Brain microvascular endothelial cell (primary cell): ENCODE measurements around the gene HS3ST3B1.

ENCODE experiments used
- DNase-seq: peaks from one replicate; pipeline ENCODE4 v3.0.0-alpha.2; 2020
- H3K27ac ChIP-seq: fragments of 250-450 bp; sonication (Bioruptor Pico); 2 replicates; pipeline ENCODE4 v1.5.1; 2020; ENCODE audit warnings: mild to moderate bottlenecking, moderate library complexity
- H3K27me3 ChIP-seq: fragments of 250-450 bp; sonication (Bioruptor Pico); replicated peaks from 2 replicates; pipeline ENCODE4 v1.5.1; 2020; ENCODE audit warnings: mild to moderate bottlenecking
- H3K36me3 ChIP-seq: fragments of 250-450 bp; sonication (Bioruptor Pico); replicated peaks from 2 replicates; pipeline ENCODE4 v1.5.1; 2020; ENCODE audit warnings: mild to moderate bottlenecking
- H3K4me3 ChIP-seq: 2 replicates; pipeline ENCODE4 v1.5.1; 2011; ENCODE audit warnings: low read depth, mild to moderate bottlenecking, control low read depth, low read length, moderate library complexity
- CTCF ChIP-seq: IDR thresholded peaks from 2 replicates; pipeline ENCODE4 v1.5.1; 2011; ENCODE audit warnings: low read depth, mild to moderate bottlenecking, moderate library complexity, low read length, control low read depth, inconsistent platforms; ENCODE audit errors: missing control alignments
- in situ Hi-C: cut with HindIII; loops from 2 replicates; pipeline ENCODE4 v1.10.0; 2017; ENCODE audit warnings: low sequenced_read_pairs, low pct_ligation_motif_present

Gene HS3ST3B1

GRCh38 chr17:14340857-14341754 lies 40.2 kb downstream of the HS3ST3B1 start:
- DNase-seq, result no peak
- in situ Hi-C loops, result no loop called here
- Histone ChIP-seq H3K27ac (no peak overlapping the region), H3K27me3 (no peaks in the 10 kb centered on the region), H3K36me3 (no peaks in the 10 kb centered on the region), H3K4me3 (no peak overlapping the region)
- TF ChIP-seq CTCF, result no peak

- in situ Hi-C loops, result no loop called here
- H3K36me3 ChIP-seq, result peaks cover 4% of the 10 kb centered on the region
- no peaks in the 10 kb centered on the region for H3K27me3 ChIP-seq
- TF ChIP-seq CTCF, result no peak
- H3K27ac ChIP-seq, result no peak overlapping the region
- no peak for DNase-seq
- no peak overlapping the region for H3K4me3 ChIP-seq
Observed at GRCh38 chr17:14341866-14342265, 41.0 kb downstream of the HS3ST3B1 start.

- in situ Hi-C loops, result no loop called here
- DNase-seq, result no peak
- Histone ChIP-seq H3K27ac (no peak overlapping the region), H3K36me3 (peaks cover 4% of the 10 kb centered on the region), H3K27me3 (no peaks in the 10 kb centered on the region), H3K4me3 (no peak overlapping the region)
- no peak for TF ChIP-seq CTCF
Observed at GRCh38 chr17:14346801-14347200, 45.9 kb downstream of the HS3ST3B1 start.

- H3K27me3 ChIP-seq, result no peaks in the 10 kb centered on the region
- no peak overlapping the region for H3K4me3 ChIP-seq
- H3K27ac ChIP-seq, result no peak overlapping the region
- peaks cover 2% of the 10 kb centered on the region for H3K36me3 ChIP-seq
- no peak for DNase-seq
- in situ Hi-C loops, result no loop called here
- no peak for TF ChIP-seq CTCF
Observed at GRCh38 chr17:14351493-14351892, 50.6 kb downstream of the HS3ST3B1 start.

GRCh38 chr17:14352136-14352535 lies 51.3 kb downstream of the HS3ST3B1 start:
- TF ChIP-seq CTCF, result no peak
- no peaks in the 10 kb centered on the region for H3K27me3 ChIP-seq
- no peak overlapping the region for H3K4me3 ChIP-seq
- in situ Hi-C loops, result no loop called here
- H3K27ac ChIP-seq, result no peak overlapping the region
- no peaks in the 10 kb centered on the region for H3K36me3 ChIP-seq
- no peak for DNase-seq

GRCh38 chr17:14353861-14354474 lies 53.1 kb downstream of the HS3ST3B1 start:
- in situ Hi-C loops, result no loop called here
- no peak for DNase-seq
- no peak overlapping the region for H3K27ac ChIP-seq

More at GRCh38 chr17:14353861-14354474, 53.1 kb downstream of the HS3ST3B1 start:
- Histone ChIP-seq H3K4me3 (no peak overlapping the region), H3K27me3 (no peaks in the 10 kb centered on the region), H3K36me3 (no peaks in the 10 kb centered on the region)
- no peak for TF ChIP-seq CTCF
